DND-41 (cell line): Measurements from ENCODE around the gene PHF14.

ENCODE experiments used
- ATAC-seq: fragments of 200-7000 bp; cut with Tn5 transposase; 3 replicates; pipeline ENCODE4 v1.9.1; 2021; ENCODE audit warnings: low read depth; ENCODE audit not compliant: insufficient read depth
- DNase-seq: peaks from one replicate; pipeline ENCODE4 v3.0.0-alpha.2; 2020
- H2AFZ ChIP-seq: 2 replicates; pipeline ENCODE4 v1.6.0; 2012; ENCODE audit warnings: low read depth, low read length
- H3K27ac ChIP-seq: 2 replicates; pipeline ENCODE4 v1.5.1; 2012; ENCODE audit warnings: low read length, inconsistent platforms
- H3K27me3 ChIP-seq: fragments of 200-600 bp; sonication (generic); 2 replicates; pipeline ENCODE4 v1.6.0; 2012; ENCODE audit warnings: low read length, mild to moderate bottlenecking, inconsistent platforms; ENCODE audit not compliant: insufficient read depth, poor library complexity
- H3K36me3 ChIP-seq: 2 replicates; pipeline ENCODE4 v1.5.1; 2012; ENCODE audit warnings: low read length, inconsistent platforms; ENCODE audit not compliant: insufficient read depth
- H3K4me1 ChIP-seq: 2 replicates; pipeline ENCODE4 v1.5.1; 2012; ENCODE audit warnings: mild to moderate bottlenecking, low read length; ENCODE audit not compliant: insufficient read depth
- H3K4me2 ChIP-seq: 2 replicates; pipeline ENCODE4 v1.6.0; 2012; ENCODE audit warnings: mild to moderate bottlenecking, moderate library complexity, low read length, inconsistent platforms; ENCODE audit not compliant: insufficient read depth
- H3K4me3 ChIP-seq, 2 experiments: fragments of 200-600 bp in 1 of 2; shearing (Covaris generic) in 1 of 2; 2 replicates each; pipeline ENCODE4 v1.5.1; 2012 to 2016; ENCODE audit warnings: inconsistent platforms in 2 of 2, low read length in 2 of 2, mild to moderate bottlenecking in 2 of 2, low read depth in 1 of 2, moderate library complexity in 1 of 2
- H3K79me2 ChIP-seq: 2 replicates; pipeline ENCODE4 v1.6.0; 2012; ENCODE audit warnings: low read length, inconsistent platforms; ENCODE audit not compliant: insufficient read depth
- H3K9ac ChIP-seq: 2 replicates; pipeline ENCODE4 v1.6.0; 2012; ENCODE audit warnings: low read depth, mild to moderate bottlenecking, inconsistent platforms, low read length, moderate library complexity
- H3K9me3 ChIP-seq: 2 replicates; pipeline ENCODE4 v1.5.1; 2012; ENCODE audit warnings: low read length, moderate library complexity, mild to moderate bottlenecking, inconsistent platforms; ENCODE audit not compliant: insufficient read depth, severe bottlenecking
- H4K20me1 ChIP-seq: 2 replicates; pipeline ENCODE4 v1.6.0; 2012; ENCODE audit warnings: low read length; ENCODE audit not compliant: insufficient read depth
- EZH2 ChIP-seq: IDR thresholded peaks from 3 replicates; pipeline ENCODE4 v1.6.1; 2012; ENCODE audit warnings: borderline replicate concordance, low read depth, mild to moderate bottlenecking, moderate library complexity, low read length, inconsistent platforms; ENCODE audit not compliant: severe bottlenecking
- TF ChIP-seq, protein P1 (sequence below): IDR thresholded peaks from 2 replicates; pipeline ENCODE4 v1.5.1; 2012; ENCODE audit warnings: borderline replicate concordance, low read length, moderate library complexity, mild to moderate bottlenecking; ENCODE audit not compliant: poor library complexity, severe bottlenecking; ENCODE audit errors: extremely low read depth

Gene PHF14

DNA sequence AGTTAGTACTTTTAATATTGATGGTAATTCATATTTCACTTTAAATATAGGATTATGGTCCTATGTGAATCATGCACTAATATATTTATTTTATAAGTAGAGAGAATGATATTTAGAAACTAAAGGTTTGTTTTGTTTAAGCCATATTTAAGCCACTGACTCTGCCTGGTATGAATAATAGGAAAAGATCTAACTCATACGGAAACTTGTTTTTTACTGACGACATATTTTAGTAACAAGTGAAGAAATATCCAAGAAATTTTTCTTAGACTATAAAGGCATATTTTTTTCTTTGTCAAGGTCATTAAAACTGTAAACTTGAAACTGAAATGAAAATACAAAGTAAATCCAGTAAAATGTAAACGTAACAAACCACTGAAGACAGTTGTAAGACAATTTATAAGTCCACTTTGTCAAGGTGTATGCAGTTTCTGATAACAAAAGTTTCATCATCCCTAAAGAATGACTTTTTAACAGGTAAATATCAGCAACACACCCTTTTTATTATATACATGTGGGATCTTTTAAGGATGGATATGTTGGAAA lies 147.1 kb downstream of the PHF14 start:
- ATAC-seq (no peak), DNase-seq (no peak)
- H2AFZ ChIP-seq: no peak overlapping the region
- TF ChIP-seq EZH2: no peak
- TF ChIP-seq, protein P1, sequence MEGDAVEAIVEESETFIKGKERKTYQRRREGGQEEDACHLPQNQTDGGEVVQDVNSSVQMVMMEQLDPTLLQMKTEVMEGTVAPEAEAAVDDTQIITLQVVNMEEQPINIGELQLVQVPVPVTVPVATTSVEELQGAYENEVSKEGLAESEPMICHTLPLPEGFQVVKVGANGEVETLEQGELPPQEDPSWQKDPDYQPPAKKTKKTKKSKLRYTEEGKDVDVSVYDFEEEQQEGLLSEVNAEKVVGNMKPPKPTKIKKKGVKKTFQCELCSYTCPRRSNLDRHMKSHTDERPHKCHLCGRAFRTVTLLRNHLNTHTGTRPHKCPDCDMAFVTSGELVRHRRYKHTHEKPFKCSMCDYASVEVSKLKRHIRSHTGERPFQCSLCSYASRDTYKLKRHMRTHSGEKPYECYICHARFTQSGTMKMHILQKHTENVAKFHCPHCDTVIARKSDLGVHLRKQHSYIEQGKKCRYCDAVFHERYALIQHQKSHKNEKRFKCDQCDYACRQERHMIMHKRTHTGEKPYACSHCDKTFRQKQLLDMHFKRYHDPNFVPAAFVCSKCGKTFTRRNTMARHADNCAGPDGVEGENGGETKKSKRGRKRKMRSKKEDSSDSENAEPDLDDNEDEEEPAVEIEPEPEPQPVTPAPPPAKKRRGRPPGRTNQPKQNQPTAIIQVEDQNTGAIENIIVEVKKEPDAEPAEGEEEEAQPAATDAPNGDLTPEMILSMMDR: no peak
- no peak overlapping the region for H3K9ac ChIP-seq
- H3K9me3 ChIP-seq: no peaks in the 10 kb centered on the region
- H3K4me2 ChIP-seq: no peak overlapping the region
- H3K27ac ChIP-seq: no peak overlapping the region
- no peaks in the 10 kb centered on the region for H3K4me1 ChIP-seq
- no peak overlapping the region for H3K4me3 ChIP-seq
- no peaks in the 10 kb centered on the region for H3K79me2 ChIP-seq
- no peaks in the 10 kb centered on the region for H3K27me3 ChIP-seq
- peaks cover 19% of the 10 kb centered on the region for H3K36me3 ChIP-seq
- H4K20me1 ChIP-seq: no peaks in the 10 kb centered on the region

DNA sequence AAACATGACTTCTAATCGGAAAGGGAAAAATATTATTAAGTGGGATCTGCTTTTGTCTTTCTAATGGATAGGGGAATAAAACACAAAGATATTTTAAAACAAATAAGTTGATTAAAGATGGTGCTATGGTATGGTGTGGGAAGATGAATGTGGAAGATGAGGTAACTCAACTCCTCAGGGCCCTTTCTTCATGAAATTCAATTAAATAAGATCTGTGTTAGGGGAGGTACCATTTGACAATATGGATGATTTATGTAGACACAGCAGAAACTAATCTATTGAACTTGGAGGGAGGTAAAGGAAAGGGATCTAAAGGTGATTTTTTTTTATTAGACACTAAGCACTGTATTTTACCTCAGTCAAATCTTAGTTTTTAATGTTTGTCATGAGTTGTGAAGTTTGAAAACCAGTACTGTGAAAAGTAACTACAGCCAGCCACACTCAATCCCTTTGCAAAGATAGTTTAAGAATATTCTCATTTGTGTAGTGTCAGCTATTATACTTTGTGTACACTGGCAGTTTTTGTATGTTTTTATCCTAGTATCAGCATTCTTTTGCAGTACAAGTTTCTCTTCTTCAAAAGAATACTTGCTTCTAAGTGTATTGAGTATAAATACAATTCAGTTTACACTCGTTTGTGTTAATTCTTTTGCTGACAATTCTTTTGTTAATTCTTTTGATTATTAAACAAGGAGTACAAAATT lies 151.3 kb downstream of the PHF14 start:
- TF ChIP-seq, protein P1: no peak
- TF ChIP-seq EZH2: no peak
- Histone ChIP-seq H3K27me3 (no peaks in the 10 kb centered on the region), H3K27ac (no peak overlapping the region), H3K79me2 (no peaks in the 10 kb centered on the region), H3K9ac (no peak overlapping the region), H3K4me3 (no peak overlapping the region), H2AFZ (no peak overlapping the region), H3K36me3 (peaks cover 13% of the 10 kb centered on the region; the same call in 1 of the 2 replicates), H3K9me3 (no peaks in the 10 kb centered on the region), H3K4me1 (no peaks in the 10 kb centered on the region), H4K20me1 (no peaks in the 10 kb centered on the region), H3K4me2 (no peak overlapping the region)
- DNase-seq (no peak), ATAC-seq (no peak)

DNA sequence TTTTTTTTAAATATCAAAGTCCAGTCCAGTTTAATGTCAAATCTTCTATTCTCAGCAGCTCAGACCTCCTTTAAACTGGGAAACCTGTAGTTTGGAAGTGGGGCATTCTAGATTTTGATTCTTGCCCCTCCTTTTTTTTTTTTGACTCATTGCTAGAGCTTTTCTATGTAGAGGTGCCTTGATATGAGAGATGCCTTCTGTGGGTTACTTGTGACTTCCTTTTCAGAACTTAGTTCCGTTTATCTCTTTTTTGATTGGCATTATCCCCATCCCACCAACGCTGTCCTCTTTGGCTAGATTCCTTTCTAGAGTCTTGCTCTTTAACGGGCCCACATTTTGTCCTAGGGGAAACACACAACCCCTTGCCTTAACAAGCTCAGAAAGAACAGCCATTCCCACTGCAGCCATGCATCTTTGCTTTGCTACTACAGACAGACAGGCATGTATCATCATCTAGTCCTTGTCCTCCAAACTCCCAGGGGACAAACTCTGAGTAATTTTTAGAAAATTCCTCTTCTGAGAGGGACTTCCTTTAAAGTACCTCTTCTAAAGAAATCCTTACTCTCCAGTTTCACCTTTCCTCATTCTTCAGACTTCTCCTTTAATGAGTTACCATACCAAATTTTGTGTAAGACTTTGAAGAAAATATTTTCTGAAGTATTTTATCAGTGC lies 153.6 kb downstream of the PHF14 start:
- ATAC-seq: no peak
- no peak overlapping the region for H3K27ac ChIP-seq
- no peaks in the 10 kb centered on the region for H3K79me2 ChIP-seq
- peaks cover 4% of the 10 kb centered on the region; the same call in 1 of the 2 replicates for H3K36me3 ChIP-seq
- TF ChIP-seq EZH2: no peak
- TF ChIP-seq, protein P1: no peak
- H3K9ac ChIP-seq: no peak overlapping the region
- H4K20me1 ChIP-seq: no peaks in the 10 kb centered on the region
- H3K4me3 ChIP-seq: no peak overlapping the region
- no peak overlapping the region for H2AFZ ChIP-seq
- H3K4me2 ChIP-seq: no peak overlapping the region
- H3K4me1 ChIP-seq: no peaks in the 10 kb centered on the region
- H3K9me3 ChIP-seq: no peaks in the 10 kb centered on the region
- no peaks in the 10 kb centered on the region for H3K27me3 ChIP-seq
- DNase-seq: no peak
